OCI-LY7 (cell line): ENCODE data around the gene STON2.

Experiments
- EZH2phosphoT487 ChIP-seq: fragments of 200-600 bp; sonication (generic); IDR thresholded peaks from 2 replicates; pipeline ENCODE4 v1.6.1; 2018; ENCODE audit warnings: low read depth, borderline replicate concordance, mild to moderate bottlenecking, mixed run types, antibody characterized with exemption, low read length, moderate library complexity, mixed read lengths
- TF ChIP-seq, protein P1 (sequence below): fragments of 200-600 bp; sonication (generic); conservative IDR thresholded peaks from 2 replicates; pipeline ENCODE4 v1.5.1; 2014; ENCODE audit warnings: mild to moderate bottlenecking, antibody characterized with exemption, low read length, moderate library complexity, mixed read lengths

- TF ChIP-seq, protein P1, sequence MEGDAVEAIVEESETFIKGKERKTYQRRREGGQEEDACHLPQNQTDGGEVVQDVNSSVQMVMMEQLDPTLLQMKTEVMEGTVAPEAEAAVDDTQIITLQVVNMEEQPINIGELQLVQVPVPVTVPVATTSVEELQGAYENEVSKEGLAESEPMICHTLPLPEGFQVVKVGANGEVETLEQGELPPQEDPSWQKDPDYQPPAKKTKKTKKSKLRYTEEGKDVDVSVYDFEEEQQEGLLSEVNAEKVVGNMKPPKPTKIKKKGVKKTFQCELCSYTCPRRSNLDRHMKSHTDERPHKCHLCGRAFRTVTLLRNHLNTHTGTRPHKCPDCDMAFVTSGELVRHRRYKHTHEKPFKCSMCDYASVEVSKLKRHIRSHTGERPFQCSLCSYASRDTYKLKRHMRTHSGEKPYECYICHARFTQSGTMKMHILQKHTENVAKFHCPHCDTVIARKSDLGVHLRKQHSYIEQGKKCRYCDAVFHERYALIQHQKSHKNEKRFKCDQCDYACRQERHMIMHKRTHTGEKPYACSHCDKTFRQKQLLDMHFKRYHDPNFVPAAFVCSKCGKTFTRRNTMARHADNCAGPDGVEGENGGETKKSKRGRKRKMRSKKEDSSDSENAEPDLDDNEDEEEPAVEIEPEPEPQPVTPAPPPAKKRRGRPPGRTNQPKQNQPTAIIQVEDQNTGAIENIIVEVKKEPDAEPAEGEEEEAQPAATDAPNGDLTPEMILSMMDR: no peak
- TF ChIP-seq EZH2phosphoT487: no peak
Measured at GRCh38 chr14:81275305-81276072, 124.6 kb downstream of the STON2 start.
